Stimulated activated CD4-positive, alpha-beta T cell treated with anti-CD3 and anti-CD28 coated beads, Interleukin-1b, Interleukin-23, amount 100 ng/mL, for 4 hours (primary cell): ENCODE measurements around the gene MEF2A.
"Not testable (repeated sequence)": the region's sequence is repeated elsewhere in the genome, so short reads cannot be mapped to it uniquely, and the experiment has no call there.

Source experiments
- DNase-seq, 2 donors: peaks; one replicate each; pipeline ENCODE4 v3.0.0-alpha.2; 2020; ENCODE audit warnings: low read depth in 2 of 2

MEF2A gene

DNA sequence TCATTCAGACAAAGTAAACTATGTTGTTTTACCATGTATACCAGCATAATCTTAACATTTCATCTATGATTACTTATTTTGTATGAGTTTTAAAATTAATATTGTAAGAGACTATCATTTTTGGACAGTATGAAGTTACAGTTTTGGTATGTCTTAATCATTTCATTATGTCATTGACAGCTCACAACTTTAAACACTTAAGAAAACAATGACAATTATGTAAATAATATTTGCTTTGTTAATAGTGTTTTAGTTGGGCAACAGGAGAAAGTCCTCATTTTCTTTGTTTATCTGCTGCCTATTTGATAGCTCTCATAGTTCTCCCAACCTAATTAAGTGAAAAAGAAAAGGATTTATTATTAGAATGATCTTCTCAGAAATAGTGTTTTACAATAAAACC is 80.2 kb downstream of the MEF2A start:
- DNase-seq, result no peak

DNA sequence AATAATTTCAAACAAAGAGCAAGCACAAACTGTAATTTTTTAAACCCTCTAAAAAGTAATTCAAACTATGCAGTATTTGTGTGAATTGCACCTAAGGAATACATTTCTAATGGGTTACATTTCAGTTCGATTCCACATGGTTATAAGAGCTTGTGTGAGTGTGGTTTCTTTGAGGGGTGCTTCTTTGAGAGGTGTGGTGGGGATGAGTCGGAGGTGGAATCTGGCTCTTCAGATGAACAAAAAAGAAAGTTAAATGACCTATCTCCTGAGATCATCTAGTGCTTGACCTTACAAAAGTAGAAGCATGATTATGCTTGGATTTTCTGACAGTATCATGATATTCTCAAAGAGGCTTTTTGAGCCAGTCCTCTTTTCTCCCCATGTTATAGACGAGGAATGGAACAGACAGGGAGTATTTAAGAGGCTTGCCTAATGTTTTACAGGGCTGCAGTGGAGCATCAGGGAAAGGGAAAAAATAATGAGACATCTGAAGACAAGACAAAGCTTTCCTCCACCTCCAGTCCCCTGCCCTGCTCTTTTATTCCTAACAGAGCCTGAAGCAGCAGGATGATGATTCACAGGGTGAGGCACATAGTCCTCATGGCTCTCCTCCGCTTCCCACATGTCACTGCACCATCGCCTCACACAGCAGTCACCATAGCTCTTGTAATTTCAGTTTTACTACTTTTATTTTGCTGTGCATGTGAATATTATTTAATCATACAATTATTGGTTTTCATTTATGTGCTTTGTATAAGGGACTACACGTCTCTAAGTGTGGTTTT is 85.4 kb downstream of the MEF2A start:
- no peak for DNase-seq

DNA sequence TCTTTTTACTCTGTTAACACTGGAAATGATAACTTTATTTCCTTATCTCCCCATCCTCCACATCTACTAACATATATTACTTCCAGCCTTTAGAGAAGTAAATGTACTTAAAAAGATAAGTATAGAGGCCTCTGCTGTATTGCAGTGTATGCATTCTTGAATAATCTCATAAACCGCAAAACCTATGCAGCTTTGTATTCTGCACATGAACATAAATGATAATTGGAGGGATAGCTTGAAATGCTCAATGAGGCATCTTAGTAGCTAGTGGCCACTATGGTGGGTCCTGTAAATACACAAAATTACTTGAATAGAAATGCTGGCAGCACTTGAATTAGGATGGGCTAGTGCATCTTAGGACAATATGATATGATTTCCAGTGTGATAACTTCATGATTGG is 90.4 kb downstream of the MEF2A start:
- no peak for DNase-seq

DNA sequence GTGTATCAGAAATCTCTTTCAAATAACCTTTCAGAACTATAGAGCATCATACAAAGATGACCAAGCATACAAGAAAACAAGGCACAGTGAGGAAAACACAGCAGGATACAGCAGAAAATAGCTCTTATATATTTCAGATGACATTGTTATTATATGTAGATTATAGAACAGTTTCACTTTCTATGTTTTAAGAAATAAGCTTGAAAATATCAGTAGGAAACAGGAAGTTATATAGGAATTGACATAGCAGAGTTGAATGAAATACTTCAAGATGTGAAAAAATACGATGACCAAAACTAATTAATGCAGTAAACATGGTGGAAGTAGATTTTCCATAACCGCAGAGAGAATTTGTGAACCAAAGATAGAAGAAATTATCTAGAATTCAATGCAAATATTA is 92.2 kb downstream of the MEF2A start:
- DNase-seq, result no peak

DNA sequence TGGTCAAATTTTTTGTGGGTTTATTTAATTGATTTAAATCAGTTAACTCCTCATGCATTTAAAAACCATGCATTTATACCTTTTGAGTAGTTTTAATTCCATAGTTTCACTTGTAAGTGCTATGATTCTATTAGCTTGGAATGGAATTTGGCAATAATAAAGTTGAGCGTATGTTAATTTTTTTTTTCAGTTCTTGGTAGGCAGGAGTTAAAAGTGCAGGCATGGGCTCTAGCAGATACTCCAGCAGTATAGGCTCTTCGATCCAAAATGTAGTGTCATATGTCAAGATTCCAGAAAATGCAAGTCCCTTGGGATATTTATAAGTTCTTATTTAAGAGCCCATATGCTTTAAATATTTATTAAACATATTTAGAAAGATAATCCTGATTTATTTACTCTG is 97.1 kb downstream of the MEF2A start:
- DNase-seq, result no peak

DNA sequence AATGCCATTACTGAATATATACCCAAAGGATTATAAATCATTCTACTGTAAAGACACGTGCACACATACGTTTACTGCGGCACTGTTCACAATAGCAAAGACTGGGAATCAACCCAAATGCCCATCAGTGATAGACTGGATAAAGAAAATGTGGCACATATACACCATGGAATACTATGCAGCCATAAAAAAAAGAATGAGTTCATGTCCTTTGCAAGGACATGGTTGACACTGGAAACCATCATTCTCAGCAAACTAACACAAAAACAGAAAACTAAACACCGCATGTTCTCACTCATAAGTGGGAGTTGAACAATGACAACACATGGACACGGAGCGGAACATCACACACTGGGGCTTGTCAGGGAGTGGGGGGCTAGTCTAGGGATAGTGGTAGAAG is 100.3 kb downstream of the MEF2A start:
- DNase-seq, result not testable (repeated sequence)

DNA sequence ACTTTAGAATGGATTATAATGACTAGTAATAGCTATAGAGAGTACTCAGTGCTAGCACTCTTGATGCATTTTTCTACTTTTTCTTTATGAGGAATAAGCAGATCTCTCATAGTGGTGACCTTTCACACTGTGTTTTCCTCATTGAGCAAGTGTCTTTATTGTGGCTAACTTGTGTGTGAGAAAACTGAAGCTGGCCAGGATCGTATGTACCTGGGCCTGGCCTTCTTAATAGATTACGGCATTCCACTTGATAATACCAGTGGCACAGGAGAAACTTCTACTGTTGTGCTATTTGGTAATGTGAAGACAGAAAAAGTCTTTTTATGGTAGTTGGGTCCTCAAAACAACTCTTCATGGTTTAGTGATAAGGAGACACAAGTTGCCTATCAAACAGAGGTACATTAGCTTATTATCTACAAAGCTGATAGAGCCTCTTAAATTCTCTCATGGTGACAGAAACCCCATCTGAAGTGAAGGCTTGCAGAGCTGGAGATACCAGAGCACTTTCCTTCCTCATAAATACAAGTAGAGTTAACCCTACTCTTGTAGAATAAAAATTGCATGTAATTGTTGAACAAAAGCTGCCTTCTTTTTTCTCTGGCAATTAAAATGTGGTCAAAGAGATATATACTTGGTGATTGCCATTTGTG is 102.9 kb downstream of the MEF2A start:
- no peak for DNase-seq

DNA sequence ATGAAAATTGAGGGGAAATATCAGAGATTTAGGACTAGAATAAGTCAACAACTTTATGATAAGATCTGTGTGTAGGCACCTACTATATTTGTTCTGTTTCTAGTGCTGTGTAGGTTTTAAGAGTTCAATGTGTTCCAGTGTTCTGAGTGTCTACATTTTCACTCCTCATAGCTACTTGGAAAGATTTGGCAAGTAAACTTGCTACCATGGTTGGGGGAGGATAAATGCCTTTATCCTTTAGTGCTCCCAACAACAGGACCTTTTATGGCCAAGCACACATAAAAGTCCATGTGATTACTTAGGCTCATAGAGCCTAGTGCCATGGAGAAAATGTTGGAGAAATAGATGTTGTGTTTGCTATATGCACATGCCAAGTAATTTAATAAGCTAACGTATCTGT is 103.5 kb downstream of the MEF2A start:
- no peak for DNase-seq

DNA sequence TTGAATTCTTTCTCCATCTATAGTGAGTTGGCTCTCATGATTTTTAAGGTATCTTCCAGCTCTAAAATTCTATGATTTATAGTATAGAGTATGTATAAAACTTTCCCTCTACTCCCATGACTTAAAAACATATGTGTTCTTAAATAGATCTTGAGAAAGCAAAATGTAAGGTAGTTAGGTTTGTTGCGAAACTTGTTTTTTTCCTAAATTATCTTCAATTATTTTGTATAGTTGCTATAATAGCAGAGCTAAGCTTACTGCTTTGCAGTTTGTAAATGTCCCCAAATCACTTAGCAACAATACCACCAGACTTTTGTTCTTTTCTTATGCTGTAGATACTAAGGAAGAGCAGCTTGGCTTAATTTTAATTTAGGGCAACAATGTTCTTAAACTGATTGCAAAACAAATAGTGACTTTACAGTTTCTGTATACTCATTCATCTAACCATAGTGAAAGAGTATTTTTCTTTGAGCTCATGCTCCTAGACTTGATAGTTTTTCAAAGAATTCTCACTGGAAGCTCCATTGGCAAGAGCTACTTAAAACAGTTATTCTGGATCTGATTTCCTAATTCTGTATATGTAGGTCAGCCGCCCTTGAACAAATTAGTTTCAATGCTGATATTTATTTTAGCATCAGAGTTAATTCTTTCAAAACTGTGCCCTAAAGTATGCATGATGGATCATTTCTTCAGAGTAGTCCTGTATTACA is 106.3 kb downstream of the MEF2A start:
- no peak for DNase-seq

DNA sequence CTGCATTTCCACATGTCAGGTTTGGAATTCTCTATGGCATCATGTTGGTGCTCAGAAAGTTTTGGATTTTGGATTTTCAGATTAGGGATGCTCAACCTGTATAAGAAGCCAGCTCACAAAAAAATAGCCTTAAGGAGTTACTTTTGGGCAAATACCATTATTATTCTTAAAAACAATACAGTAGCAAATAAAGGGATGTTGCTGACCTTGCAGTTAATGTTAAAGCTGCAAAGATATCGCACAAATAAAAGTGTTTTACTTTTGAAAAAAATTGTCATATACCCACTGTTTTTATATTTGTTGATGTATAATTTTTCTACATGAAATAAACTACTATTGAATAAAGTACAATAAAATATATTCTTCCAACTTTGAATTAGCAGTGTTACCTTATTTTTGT is 107.3 kb downstream of the MEF2A start:
- DNase-seq, result no peak

DNA sequence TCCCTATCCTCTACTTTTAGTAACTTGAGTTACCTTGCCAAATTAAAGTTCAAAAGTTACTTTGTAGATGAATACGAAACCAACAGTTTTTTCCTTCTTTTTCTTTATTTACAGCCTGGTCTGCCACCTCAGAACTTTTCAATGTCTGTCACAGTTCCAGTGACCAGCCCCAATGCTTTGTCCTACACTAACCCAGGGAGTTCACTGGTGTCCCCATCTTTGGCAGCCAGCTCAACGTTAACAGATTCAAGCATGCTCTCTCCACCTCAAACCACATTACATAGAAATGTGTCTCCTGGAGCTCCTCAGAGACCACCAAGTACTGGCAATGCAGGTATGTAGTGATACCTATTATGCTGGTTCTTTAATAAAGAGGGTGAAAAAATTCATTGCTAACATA is 108.5 kb downstream of the MEF2A start:
- no peak for DNase-seq

DNA sequence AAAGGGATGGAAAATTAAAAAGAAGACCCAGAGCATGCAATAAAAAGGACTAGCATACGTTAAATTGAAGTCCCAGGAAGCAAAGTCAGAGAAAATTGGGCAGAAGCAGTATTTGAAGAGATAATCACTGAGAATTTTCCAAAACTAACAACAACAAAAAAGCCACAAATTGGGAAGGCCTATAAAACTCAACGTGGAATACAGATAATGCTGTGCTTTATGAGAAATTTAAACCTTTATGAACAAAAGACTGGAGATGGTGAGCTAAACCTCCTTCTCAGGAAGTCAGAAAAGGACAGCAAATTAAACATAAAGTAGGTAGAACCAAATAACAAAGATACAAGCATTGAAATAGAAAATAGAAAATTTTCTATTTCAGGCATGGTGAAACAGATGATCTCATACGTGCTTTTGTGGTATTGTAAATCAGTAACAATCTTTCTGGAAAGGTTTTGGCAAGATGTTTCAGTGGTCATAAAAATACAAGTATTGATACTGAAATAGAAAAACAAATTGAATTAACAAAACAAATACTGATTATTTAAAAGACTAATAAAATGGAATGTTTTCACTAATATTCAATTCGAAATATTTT is 111.9 kb downstream of the MEF2A start:
- DNase-seq, result no peak

DNA sequence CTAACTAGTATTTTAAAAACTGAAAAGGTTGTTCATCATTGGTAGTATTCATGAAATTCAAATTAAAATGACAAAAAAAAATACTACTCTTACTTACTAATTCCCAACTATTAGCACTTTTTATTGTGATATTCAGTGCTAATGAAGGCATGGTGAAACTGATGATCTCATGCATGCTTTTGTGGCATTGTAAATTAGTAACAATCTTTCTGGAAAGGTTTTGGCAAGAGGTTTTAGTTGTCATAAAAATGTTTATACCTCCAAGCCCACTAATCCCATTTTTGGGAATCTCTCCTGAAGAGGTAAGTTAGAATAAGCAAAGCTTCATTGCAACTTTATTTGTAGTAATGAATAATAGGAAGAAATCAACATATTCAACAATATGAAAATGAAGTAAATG is 114.5 kb downstream of the MEF2A start:
- DNase-seq, result no peak

DNA sequence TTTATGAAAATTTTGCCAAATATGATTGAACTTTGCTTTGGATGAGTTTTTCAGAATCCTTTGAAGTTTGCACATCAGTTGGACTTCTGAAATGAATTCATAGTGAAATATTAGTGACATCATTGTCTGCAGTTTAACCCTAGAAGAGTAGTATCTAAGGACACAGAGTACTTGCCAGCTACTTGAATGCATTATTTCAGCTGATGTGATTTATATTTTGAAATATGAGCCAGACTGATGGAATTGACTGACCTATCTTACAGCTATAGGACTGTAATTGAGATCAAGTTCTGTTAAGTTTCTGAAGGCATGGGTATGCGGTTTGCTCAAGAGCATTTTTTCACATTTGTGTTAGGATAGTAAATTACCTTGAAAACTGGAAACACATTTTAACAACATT is 116.2 kb downstream of the MEF2A start:
- no peak for DNase-seq

DNA sequence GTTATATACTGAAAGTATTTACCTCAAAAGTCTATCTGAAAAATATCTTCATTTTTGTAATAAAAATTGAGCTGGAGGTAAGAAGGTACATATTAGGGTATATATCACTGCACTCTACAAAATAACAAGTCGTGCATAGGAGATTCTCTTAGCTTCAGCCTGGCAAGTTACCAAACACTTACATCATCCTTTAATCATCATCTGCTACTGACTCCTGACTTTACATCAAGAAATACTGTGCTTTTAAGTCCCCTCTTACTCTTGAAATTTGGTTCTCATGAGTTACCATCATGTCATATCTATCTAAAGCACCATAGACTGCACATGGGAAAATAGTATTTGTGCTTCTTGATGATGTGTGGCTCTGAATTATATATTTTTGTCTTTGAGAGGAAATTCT is 116.7 kb downstream of the MEF2A start:
- DNase-seq, result no peak

DNA sequence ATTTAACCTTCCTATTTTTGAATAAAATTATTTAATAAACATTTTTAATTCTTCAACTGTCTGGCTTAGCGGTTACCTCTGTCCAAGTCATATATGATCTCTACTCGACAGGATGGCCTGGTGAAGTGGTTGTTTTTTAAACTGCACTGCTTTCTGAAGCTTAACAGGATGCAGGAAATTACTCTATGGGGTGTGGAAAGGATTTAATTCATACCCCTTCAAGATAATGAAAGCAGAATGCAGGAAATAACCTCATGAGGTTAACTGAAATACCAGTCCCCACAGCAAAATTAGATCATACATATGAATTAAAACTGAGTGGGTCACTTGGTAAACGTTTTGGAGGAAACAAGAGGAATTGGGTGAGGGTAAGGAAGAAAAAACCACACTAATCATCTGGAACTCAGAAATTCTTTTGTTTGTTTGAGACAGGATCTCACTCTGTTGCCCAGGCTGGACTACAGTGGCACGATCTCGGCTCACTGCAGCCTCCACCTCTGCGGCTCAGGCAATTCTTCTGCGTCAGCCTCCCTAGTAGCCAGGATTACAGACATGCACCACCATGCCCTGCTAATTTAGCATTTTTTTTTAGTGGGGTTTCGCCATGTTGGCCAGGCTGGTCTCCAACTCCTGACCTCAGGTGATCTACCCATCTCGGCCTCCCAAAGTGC is 117.4 kb downstream of the MEF2A start:
- DNase-seq, result no peak

DNA sequence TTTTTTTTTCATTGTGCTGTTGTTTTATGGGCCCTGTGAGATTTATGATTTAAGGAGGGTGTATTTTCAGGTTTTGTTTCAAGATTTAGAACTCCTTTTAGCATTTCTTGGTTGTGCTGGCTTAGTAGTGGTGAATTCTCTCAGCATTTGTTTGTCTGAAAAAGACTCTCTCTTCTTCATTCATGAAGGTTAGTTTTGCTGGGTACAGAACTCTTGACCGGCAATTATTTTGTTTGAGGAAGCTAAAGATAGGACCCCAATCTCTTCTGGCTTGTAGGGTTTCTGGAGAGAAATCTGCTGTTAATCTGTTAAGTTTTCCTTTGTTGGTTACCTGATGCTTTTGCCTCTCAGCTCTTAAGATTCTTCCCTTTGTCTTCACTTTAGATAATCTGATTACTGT is 120.5 kb downstream of the MEF2A start:
- DNase-seq, result no peak

DNA sequence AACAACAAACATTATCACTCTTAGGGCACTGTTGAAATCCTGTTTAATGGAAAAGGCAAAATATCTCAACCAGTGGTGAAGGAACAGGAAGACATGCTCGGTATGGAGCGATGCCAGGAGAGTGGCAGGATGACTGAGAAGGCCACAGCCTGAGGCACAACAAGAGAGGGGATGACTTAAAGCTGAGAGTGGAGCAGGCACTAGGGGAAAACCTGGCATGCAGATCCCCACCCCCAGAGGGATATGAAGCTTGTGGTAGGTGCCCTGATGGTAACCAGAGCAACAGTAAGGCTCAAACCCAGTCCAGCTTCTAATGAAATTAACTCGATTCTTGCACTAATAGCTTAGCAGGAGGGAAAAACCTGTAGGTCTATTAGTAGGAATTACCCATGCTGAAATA is 127.0 kb downstream of the MEF2A start:
- no peak for DNase-seq

DNA sequence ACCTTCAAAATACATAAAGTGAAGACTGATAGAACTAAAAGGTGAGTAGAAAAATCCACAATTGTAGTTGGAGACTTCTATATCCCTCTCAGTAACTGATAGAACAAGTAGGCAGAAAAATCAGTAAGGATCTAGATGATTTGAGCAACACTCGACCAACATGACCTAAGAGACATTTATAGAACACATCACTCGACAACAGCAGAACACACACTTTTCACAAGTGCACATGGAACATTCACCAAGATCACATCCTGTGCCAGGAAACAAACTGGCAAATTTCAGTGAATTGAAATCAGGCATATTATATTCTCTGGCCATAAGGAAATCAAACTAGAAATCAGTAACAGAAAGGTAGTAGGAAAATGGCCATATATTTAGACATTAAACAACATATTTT is 130.3 kb downstream of the MEF2A start:
- DNase-seq, result no peak

DNA sequence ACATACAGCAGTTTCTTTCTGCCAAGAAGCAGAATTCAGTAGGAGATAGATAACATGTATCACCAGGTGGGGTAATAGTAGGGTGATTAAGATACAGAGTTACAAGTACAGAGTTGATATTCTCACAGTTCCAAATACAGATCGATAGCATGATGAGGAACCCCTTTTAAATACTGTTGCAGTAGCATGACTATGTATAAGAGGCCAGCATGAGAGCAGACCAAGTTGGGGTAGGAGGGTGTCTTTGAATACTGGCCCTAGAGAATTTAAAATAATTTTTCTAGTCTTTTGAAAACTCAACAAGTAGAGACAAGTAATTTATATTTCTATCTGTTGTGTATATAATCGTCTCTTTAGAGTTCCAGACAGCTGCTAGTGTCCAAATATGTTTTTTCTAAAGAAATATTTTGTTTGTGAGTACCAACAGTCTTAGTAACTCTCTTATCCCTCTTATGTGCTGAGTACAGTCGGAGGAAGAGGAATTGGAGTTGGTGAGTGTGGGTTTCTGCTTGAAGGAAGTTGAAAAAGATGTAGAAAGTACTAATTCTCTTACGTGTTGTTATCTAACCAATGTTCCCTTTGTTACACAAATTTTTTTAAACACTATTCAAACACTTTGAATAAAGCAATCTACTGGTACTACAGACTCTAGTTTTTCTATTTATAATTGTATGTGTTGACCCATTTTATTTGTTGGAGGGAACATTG is 137.3 kb downstream of the MEF2A start:
- DNase-seq, result no peak
